ENCODE results near the gene THBS4. TPM values are rescaled to one million over a fixed set of nuclear protein-coding genes. Genes with fewer than 3 reads are reported as not detected.

THBS4 gene
- total RNA-seq, 1 donor from 2014 or later, result 6.9 TPM

GRCh38 chr5:80048084-80048780 lies 13.1 kb downstream of the THBS4 start:
- TF ChIP-seq CTCF (conservative IDR thresholded peaks at IDR 0.05), result no peak
- DNase-seq (ENCODE audit: low read depth, low spot score), result no peak
- Mint-ChIP-seq H3K27ac (ENCODE audit: unreplicated experiment) (no peak overlapping the region), H3K27me3 (ENCODE audit: low read depth) (no peaks in the 10 kb centered on the region), H3K36me3 (ENCODE audit: low read depth) (no peaks in the 10 kb centered on the region), H3K9me3 (no peaks in the 10 kb centered on the region), H3K4me1 (peaks cover 7% of the 10 kb centered on the region), H3K4me3 (no peak overlapping the region)

GRCh38 chr5:80052464-80052863 lies 17.3 kb downstream of the THBS4 start:
- no peaks in the 10 kb centered on the region for H3K27me3 Mint-ChIP-seq (ENCODE audit: low read depth)
- no peaks in the 10 kb centered on the region for H3K36me3 Mint-ChIP-seq (ENCODE audit: low read depth)
- no peak for TF ChIP-seq CTCF (conservative IDR thresholded peaks at IDR 0.05)
- H3K4me3 Mint-ChIP-seq, result no peak overlapping the region
- no peaks in the 10 kb centered on the region for H3K9me3 Mint-ChIP-seq
- no peak for DNase-seq (ENCODE audit: low read depth, low spot score)
- H3K4me1 Mint-ChIP-seq, result peaks cover 7% of the 10 kb centered on the region
- H3K27ac Mint-ChIP-seq (ENCODE audit: unreplicated experiment), result no peak overlapping the region

GRCh38 chr5:80054682-80055081 lies 19.5 kb downstream of the THBS4 start:
- no peaks in the 10 kb centered on the region for H3K27me3 Mint-ChIP-seq (ENCODE audit: low read depth)
- no peak for TF ChIP-seq CTCF (conservative IDR thresholded peaks at IDR 0.05)
- H3K9me3 Mint-ChIP-seq, result no peaks in the 10 kb centered on the region
- no peak for DNase-seq (ENCODE audit: low read depth, low spot score)
- no peaks in the 10 kb centered on the region for H3K36me3 Mint-ChIP-seq (ENCODE audit: low read depth)
- no peaks in the 10 kb centered on the region for H3K4me1 Mint-ChIP-seq
- no peak overlapping the region for H3K27ac Mint-ChIP-seq (ENCODE audit: unreplicated experiment)
- H3K4me3 Mint-ChIP-seq, result no peak overlapping the region

- Mint-ChIP-seq H3K27ac (ENCODE audit: unreplicated experiment) (no peak overlapping the region), H3K36me3 (ENCODE audit: low read depth) (no peaks in the 10 kb centered on the region), H3K27me3 (ENCODE audit: low read depth) (no peaks in the 10 kb centered on the region), H3K4me1 (no peaks in the 10 kb centered on the region), H3K4me3 (no peak overlapping the region), H3K9me3 (no peaks in the 10 kb centered on the region)
- no peak for DNase-seq (ENCODE audit: low read depth, low spot score)
- no peak for TF ChIP-seq CTCF (conservative IDR thresholded peaks at IDR 0.05)
Measured at GRCh38 chr5:80055491-80056170, 20.5 kb downstream of the THBS4 start.

GRCh38 chr5:80057099-80057498 lies 22.0 kb downstream of the THBS4 start:
- H3K4me1 Mint-ChIP-seq, result no peaks in the 10 kb centered on the region
- DNase-seq (ENCODE audit: low read depth, low spot score), result no peak
- H3K27ac Mint-ChIP-seq (ENCODE audit: unreplicated experiment), result no peak overlapping the region
- H3K27me3 Mint-ChIP-seq (ENCODE audit: low read depth), result no peaks in the 10 kb centered on the region
- H3K4me3 Mint-ChIP-seq, result no peak overlapping the region
- no peaks in the 10 kb centered on the region for H3K9me3 Mint-ChIP-seq
- TF ChIP-seq CTCF (conservative IDR thresholded peaks at IDR 0.05), result no peak
- H3K36me3 Mint-ChIP-seq (ENCODE audit: low read depth), result no peaks in the 10 kb centered on the region

Data from neural crest cell (in vitro differentiated cells).